ENCODE data around the gene IRF5. TPM values are rescaled to one million over a fixed set of nuclear protein-coding genes. Genes with fewer than 3 reads are reported as not detected.
A peak's percentile ranks its signal among the peaks of the same experiment; 100 is the strongest.

The IRF5 gene
- total RNA-seq, 1 experiment from 2014 or later, result 0.74 TPM

DNA sequence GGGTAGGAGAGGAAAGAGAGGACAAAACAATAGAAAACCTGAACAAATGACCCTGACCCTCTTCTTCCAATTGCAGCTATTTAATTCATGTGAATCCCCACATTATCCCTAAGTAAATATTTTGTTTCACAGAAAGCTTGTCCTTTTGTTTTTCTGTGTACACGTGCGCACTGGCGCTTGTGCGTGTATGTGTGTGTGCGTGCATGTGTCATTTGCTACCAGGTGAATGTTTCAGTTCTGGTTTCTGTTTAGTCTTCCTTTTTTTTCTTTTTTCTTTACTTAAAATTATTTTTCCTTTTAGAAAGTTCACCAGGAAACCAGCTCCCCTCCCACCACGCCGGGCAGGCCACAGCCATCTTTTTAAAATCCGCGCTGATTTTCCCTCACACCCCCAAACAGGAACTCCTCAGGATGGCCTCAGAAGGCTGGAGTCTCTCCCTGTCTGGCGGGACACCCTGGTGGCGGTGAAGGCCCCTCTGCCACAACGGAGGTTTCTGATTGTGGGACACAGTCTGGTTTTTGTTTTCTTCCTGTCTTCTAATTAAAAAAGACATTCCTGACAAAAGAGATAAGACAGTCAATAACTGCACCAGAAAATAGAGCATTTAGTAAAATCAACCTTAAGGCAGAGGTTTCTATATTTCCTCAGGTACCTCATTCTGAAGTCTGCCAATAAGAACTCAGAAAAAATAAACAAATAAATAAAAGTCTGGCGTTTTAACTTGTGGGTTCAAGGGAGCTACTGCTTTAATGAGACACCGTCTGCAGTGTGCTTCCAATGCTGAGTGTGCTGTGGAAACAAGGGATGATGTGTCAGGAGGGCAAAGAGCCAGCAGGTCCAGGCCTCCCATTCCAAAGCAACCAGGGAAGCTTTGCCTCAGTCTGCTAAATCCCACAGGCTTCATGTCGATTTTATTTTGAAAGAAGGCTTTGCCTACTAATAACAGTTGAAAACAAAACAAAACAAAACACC is 17.4 kb downstream of the IRF5 start:
- no peaks in the 10 kb centered on the region for H3K27me3 Mint-ChIP-seq (ENCODE audit: low read depth)
- Histone ChIP-seq H3K9me3 (ENCODE audit: control insufficient read depth, low read depth, low read length) (no peaks in the 10 kb centered on the region), H3K14ac (ENCODE audit: insufficient read depth, low read length) (no peak overlapping the region), H3T11ph (ENCODE audit: low read length) (no peak overlapping the region), H4K91ac (ENCODE audit: insufficient read length, low read depth, low read length) (no peak overlapping the region), H3K27ac (ENCODE audit: insufficient read length, low read depth, low read length) (peak overlapping the region; percentile 26), H4K8ac (replicated peaks; ENCODE audit: insufficient read length, low read depth, low read length) (no peak overlapping the region), H3K79me2 (ENCODE audit: insufficient read depth, low read length) (no peaks in the 10 kb centered on the region), H3K23ac (ENCODE audit: insufficient read length, low read depth, low read length) (no peak overlapping the region), H3K79me1 (ENCODE audit: insufficient read depth, low read depth, low read length, poor library complexity, severe bottlenecking) (no peaks in the 10 kb centered on the region), H2AFZ (ENCODE audit: low read length) (no peak overlapping the region), H3K9ac (ENCODE audit: extremely low read depth, insufficient read length, low read length) (no peak overlapping the region), H3K4me2 (ENCODE audit: insufficient read depth, insufficient read length, low read length) (no peak overlapping the region), H3K4ac (ENCODE audit: low read depth, low read length) (no peak overlapping the region), H3K4me1 (ENCODE audit: insufficient read depth, low read length) (peaks cover 5% of the 10 kb centered on the region), H3K27me3 (ENCODE audit: insufficient read depth, low read length) (no peaks in the 10 kb centered on the region), H3K56ac (ENCODE audit: insufficient read length, low read depth, low read length) (no peak overlapping the region), H2BK20ac (ENCODE audit: low read depth, low read length, poor library complexity, severe bottlenecking) (no peak overlapping the region), H2BK120ac (ENCODE audit: low read depth, low read length, poor library complexity, severe bottlenecking) (no peak overlapping the region), H4K20me1 (ENCODE audit: control insufficient read depth, insufficient read depth, insufficient read length) (no peaks in the 10 kb centered on the region), H2BK15ac (ENCODE audit: low read depth, low read length) (no peak overlapping the region), H3K23me2 (ENCODE audit: insufficient read length, low read depth, low read length, poor library complexity, severe bottlenecking) (no peaks in the 10 kb centered on the region), H2BK5ac (ENCODE audit: insufficient read length, low read length) (no peak overlapping the region), H2BK12ac (ENCODE audit: insufficient read length, low read depth, low read length) (no peak overlapping the region), H2AK5ac (ENCODE audit: insufficient read length, low read length) (no peak overlapping the region), H3K18ac (ENCODE audit: insufficient read length, low read depth, low read length) (no peak overlapping the region), H4K5ac (ENCODE audit: insufficient read length, low read depth, low read length) (no peak overlapping the region)
- no peaks in the 10 kb centered on the region for H3K9me3 Mint-ChIP-seq
- peak overlapping the region in 2 of 3 experiments; percentile 51 to 87; a peak in 4 of 7 replicates for H3K27ac Mint-ChIP-seq
- H3K4me1 Mint-ChIP-seq, result peaks cover 31 to 33% of the 10 kb centered on the region in 2 experiments
- DNase-seq, result no peak
- peaks cover 20 to 75% (median 69%) of the 10 kb centered on the region in 3 experiments for H3K36me3 Mint-ChIP-seq (ENCODE audit: insufficient read depth in 1 of 3, low read depth in 3 of 3)
- H3K4me3 Mint-ChIP-seq, result no peak overlapping the region
- TF ChIP-seq, protein P1, sequence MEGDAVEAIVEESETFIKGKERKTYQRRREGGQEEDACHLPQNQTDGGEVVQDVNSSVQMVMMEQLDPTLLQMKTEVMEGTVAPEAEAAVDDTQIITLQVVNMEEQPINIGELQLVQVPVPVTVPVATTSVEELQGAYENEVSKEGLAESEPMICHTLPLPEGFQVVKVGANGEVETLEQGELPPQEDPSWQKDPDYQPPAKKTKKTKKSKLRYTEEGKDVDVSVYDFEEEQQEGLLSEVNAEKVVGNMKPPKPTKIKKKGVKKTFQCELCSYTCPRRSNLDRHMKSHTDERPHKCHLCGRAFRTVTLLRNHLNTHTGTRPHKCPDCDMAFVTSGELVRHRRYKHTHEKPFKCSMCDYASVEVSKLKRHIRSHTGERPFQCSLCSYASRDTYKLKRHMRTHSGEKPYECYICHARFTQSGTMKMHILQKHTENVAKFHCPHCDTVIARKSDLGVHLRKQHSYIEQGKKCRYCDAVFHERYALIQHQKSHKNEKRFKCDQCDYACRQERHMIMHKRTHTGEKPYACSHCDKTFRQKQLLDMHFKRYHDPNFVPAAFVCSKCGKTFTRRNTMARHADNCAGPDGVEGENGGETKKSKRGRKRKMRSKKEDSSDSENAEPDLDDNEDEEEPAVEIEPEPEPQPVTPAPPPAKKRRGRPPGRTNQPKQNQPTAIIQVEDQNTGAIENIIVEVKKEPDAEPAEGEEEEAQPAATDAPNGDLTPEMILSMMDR (conservative IDR thresholded peaks at IDR 0.05), result peak; percentile 44; the same call in 2 of the 3 replicates
- WGBS (ENCODE audit: extremely low coverage, insufficient read length, low lambda C conversion rate), result no CpG with 5 or more reads among the region's 15 CpGs

Data from H9 (cell line).